ENCODE data around the gene DCST2.
"Not testable (repeated sequence)": the region's sequence is repeated elsewhere in the genome, so short reads cannot be mapped to it uniquely, and the experiment has no call there.

The DCST2 gene

DNA sequence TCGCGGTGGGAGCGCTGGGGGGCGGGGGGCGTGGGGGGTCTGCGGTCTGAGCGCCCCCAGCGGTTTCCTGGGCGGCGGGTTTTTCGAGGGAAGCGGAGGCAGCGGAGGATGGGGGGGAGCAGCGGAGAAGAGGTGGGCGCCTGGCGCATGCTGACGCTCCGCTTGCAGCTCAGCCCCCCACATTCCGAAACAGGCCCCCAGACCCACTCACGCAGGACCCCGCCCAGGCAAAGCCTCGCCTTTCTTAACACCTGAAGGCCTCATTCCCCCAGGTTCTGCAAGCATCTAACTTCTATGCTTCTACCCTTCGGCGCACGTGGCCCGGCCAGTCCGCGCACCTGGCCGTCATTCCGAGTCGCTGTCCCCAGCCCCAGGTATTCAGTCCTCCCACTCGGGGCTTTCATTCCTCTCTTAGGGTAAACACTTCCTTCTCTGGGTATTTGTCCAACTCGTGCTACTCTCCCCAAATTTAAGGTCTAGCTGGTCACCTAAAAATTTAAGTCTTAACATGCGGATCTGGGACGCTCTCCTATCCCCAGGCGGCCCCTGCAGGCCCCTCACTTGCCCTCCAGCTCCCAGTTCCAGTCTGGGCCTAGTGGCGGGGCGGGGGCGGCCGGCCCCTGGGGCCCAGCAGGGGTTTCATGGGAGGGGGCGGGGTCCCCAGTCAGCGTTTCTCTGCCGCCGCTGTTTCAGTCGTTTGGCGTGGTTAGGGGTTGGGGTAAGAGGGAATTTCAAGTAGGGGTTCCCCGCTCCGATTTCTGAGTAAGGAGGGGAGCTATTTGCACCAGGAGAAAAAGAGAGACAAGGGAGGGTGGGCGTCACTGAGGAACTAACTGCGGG lies 33.8 kb downstream of the DCST2 start:
- Histone ChIP-seq H3K27ac (peak overlapping the region; percentile 99), H3K4me3 (ENCODE audit: low read depth, low read length) (peak overlapping the region; percentile 64), H3K27me3 (ENCODE audit: insufficient read depth, low read depth, severe bottlenecking) (no peaks in the 10 kb centered on the region), H3K36me3 (peaks cover 4% of the 10 kb centered on the region; the same call in 1 of the 2 replicates), H3K9me3 (ENCODE audit: severe bottlenecking) (no peaks in the 10 kb centered on the region)
- peak; percentile 92 for DNase-seq
- no peak for TF ChIP-seq CTCF (IDR thresholded peaks at IDR 0.05; ENCODE audit: low read depth, low read length)

DNA sequence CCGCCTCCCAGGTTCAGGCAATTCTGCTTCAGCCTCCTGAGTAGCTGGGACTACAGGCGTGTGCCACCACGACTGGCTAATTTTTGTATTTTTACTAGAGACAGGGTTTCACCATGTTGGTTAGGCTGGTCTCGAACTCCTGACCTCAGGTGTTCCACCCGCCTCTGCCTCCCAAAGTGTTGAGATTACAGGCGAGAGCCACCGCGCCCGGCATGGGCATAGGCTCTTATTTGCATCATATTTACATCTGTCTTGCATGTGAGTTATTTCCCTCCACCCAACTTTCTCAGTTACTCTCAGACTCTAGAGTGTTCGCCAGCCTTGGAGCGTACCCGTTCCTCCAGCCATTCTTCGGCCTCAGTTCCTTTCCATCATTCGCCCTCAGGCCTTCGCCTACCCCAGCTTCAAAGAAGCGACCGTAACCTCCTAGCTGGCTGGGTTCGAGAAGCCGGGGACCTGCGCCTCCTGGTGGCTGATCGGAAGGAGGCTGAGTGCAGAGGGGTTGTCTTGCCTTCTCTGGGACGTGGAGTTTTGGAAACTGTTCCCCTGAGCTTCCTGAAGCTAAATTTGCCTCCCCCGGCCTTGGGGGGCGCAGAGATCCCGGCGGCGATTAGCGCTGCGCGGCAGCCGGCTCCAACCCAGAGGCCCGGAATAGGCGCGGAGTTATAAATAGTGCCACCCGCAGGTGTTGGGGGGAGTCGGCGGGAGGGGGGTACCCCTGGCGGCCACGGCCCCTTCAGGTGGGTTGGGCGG lies 34.6 kb downstream of the DCST2 start:
- no peaks in the 10 kb centered on the region for H3K36me3 ChIP-seq
- no peaks in the 10 kb centered on the region for H3K27me3 ChIP-seq (ENCODE audit: insufficient read depth, low read depth, severe bottlenecking)
- peak; percentile 100 for TF ChIP-seq CTCF (IDR thresholded peaks at IDR 0.05; ENCODE audit: low read depth, low read length)
- no peaks in the 10 kb centered on the region for H3K9me3 ChIP-seq (ENCODE audit: severe bottlenecking)
- peak; percentile 97 for DNase-seq
- peak overlapping the region; percentile 99 for H3K27ac ChIP-seq
- H3K4me3 ChIP-seq (ENCODE audit: low read depth, low read length): peak overlapping the region; percentile 64

GRCh38 chr1:154998201-154998780 lies 35.3 kb downstream of the DCST2 start:
- Histone ChIP-seq H3K27me3 (ENCODE audit: insufficient read depth, low read depth, severe bottlenecking) (no peaks in the 10 kb centered on the region), H3K9me3 (ENCODE audit: severe bottlenecking) (no peaks in the 10 kb centered on the region), H3K27ac (no peak overlapping the region), H3K36me3 (no peaks in the 10 kb centered on the region), H3K4me3 (ENCODE audit: low read depth, low read length) (no peak overlapping the region)
- peak; percentile 47 for DNase-seq
- peak; percentile 45; the same call in 1 of the 2 replicates for TF ChIP-seq CTCF (IDR thresholded peaks at IDR 0.05; ENCODE audit: low read depth, low read length)

GRCh38 chr1:154996966-154997701 lies 36.4 kb downstream of the DCST2 start:
- Histone ChIP-seq H3K27ac (no peak overlapping the region), H3K9me3 (ENCODE audit: severe bottlenecking) (no peaks in the 10 kb centered on the region), H3K27me3 (ENCODE audit: insufficient read depth, low read depth, severe bottlenecking) (no peaks in the 10 kb centered on the region), H3K36me3 (peaks cover 3% of the 10 kb centered on the region; the same call in 1 of the 2 replicates), H3K4me3 (ENCODE audit: low read depth, low read length) (no peak overlapping the region)
- DNase-seq: no peak
- no peak for TF ChIP-seq CTCF (IDR thresholded peaks at IDR 0.05; ENCODE audit: low read depth, low read length)

- H3K27ac ChIP-seq; H3K27me3 ChIP-seq (ENCODE audit: insufficient read depth, low read depth, severe bottlenecking); H3K9me3 ChIP-seq (ENCODE audit: severe bottlenecking); H3K4me3 ChIP-seq (ENCODE audit: low read depth, low read length): not testable (repeated sequence)
- H3K36me3 ChIP-seq: peaks cover 13% of the 10 kb centered on the region
- peak; percentile 45; the same call in 1 of the 2 replicates for TF ChIP-seq CTCF (IDR thresholded peaks at IDR 0.05; ENCODE audit: low read depth, low read length)
- DNase-seq: peak; percentile 87
Observed at GRCh38 chr1:154995301-154995983, 38.1 kb downstream of the DCST2 start.

Data from WERI-Rb-1 (cell line).